Activated T-cell treated with anti-CD3 and anti-CD28 coated beads, Interleukin-2, amount 50 U/mL, for 1 hour (primary cell): Measurements from ENCODE around the gene PIAS1.
"Not testable (repeated sequence)": the region's sequence is repeated elsewhere in the genome, so short reads cannot be mapped to it uniquely, and the experiment has no call there.

ENCODE experiments used
- DNase-seq: peaks from one replicate; pipeline ENCODE4 v3.0.0-alpha.2; 2020

PIAS1 gene

DNA sequence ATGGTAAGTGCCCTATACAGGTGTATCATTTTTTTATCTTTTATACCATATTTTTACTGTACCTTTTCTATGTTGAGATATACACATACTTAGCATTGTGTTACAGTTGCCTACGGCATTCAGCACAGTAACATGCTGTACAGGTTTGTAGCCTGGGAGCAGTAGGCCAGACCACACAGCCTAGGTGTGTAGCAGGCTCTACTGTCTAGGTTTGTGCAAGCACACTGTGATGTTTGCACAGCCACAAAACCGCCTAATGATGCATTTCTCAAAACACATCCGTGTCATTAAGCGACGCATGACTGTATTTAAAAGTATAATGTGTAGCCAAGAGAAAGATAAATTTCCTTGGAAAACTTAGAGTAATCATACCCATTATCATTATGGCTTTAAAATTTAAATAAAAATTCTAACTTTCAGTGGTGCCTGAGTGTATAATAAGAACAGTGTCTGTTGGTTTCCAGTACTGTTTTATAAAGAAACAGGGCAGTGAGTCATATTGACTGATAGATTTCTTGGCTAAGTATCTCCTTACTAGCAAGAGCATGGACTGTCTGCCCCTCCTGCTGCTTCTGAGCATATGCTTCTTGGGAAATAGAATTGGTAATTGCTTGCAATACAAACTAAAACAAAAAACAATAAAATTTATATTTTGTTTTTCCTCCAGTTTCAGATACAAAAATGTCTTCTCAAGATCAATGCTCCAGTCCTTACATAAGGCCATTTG lies 132.7 kb downstream of the PIAS1 start:
- no peak for DNase-seq

DNA sequence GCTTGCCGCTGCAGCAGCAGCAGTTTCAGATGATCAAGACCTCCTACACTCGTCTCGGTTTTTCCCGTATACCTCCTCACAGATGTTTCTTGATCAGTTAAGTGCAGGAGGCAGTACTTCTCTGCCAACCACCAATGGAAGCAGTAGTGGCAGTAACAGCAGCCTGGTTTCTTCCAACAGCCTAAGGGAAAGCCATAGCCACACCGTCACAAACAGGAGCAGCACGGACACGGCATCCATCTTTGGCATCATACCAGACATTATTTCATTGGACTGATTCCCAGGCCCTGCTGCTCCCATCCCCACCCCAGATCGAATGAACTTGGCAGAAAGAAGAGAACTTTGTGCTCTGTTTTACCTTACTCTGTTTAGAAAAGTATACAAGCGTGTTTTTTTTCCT lies 133.4 kb downstream of the PIAS1 start:
- no peak for DNase-seq

DNA sequence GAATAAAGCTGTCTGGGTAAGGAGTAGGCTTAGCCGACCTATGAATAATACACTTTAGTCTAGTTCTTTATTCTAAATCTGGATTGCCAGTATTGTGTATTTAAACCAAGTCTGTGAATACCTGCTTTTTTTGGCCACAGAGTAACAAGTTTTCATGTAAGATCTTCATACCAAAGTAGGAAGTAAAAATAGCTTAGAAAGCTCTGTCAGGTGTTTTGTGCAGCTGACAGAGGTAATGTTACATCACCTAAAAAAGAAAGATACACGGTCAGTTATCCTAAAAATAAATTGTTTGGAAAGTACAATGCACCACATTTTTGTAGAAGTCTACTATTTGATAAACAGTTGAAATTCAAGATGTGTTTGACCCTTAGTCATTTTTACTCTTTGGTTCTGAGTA lies 134.5 kb downstream of the PIAS1 start:
- DNase-seq: no peak

DNA sequence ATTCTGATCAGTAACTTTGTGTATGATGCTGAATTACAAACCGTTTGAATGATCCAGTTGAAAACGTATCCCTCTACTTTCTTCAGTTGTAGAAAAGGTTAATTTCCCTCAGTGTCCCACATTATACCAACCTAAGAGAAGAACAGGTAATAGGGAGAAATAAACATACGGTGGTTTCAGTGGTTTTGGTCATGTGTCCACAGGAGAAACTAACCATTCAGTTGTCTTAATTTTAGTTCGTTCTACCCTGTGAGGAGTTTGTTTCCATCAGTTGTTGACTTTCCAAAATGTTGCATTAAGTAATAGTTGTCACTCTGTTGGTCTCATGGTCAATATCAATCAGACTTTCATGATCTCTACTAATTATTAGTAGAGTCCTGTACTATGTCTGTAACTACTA lies 135.9 kb downstream of the PIAS1 start:
- no peak for DNase-seq

DNA sequence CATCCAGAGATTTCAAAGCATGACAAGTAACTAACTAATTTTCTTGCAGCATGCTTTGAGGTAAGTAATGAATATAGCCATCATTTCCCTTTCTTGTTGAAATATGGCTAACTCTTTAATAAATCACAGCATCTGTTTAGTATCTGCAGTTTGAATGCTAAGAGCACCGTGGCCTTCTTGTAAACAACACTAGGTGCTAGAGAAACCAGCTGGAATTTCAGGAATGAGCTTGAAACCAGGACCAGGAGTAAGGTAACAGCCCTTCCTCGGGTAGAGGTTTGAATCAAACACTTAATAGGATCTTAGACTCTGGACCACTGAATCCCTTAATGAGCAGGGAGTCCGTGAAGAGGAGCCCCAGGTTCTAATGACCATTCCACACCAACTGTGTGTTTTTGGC lies 137.4 kb downstream of the PIAS1 start:
- no peak for DNase-seq

DNA sequence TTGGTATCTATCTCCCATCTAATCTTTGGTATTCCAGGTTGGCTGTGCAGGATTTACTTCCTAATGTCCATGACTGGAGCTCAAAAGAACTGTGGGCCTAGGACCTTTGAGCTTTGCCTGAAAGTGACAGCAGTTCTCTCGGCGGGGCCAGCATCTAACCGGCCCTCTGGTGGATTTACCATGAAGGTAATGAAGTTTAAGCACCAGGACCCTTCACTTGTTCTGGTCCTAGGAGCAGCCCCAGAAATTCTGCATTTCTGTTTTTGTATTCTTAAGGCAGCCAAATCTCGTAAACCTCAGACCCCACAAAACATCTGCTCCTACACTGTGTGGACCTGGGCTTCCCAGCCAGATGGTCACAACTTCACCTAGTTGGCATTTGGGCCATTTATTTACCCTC lies 138.0 kb downstream of the PIAS1 start:
- no peak for DNase-seq

DNA sequence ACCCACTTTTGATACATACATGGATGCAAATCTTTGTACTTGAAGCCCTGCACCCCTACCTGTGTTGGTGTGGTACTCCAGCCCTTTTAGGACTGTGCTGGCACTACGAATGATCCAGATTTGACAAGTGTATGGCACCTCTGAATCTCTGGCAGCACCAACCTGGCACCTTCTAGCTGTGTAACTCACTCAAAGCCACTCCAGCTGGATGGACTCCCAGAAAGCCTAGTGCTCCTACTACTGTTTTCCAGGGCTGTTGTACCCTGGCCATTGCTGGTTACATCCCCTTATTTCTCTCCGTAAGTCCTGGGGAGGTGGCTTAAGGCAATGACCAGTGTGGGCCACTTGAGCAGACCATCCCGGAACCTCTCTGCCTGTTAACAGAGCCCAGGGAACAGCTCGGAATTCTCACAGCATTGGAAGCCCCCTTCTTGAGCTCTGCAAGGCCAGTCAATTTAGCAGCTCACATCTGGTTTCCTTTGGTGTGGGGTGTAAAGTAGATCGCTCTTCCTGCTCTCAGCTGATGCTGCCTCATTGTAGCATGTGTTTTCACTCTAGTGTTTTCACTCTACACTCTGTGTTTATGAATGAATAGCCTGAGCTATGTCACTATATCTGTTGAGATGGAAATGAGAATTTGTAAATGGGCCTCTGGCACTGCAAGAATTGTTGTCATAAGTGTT lies 138.8 kb downstream of the PIAS1 start:
- no peak for DNase-seq

DNA sequence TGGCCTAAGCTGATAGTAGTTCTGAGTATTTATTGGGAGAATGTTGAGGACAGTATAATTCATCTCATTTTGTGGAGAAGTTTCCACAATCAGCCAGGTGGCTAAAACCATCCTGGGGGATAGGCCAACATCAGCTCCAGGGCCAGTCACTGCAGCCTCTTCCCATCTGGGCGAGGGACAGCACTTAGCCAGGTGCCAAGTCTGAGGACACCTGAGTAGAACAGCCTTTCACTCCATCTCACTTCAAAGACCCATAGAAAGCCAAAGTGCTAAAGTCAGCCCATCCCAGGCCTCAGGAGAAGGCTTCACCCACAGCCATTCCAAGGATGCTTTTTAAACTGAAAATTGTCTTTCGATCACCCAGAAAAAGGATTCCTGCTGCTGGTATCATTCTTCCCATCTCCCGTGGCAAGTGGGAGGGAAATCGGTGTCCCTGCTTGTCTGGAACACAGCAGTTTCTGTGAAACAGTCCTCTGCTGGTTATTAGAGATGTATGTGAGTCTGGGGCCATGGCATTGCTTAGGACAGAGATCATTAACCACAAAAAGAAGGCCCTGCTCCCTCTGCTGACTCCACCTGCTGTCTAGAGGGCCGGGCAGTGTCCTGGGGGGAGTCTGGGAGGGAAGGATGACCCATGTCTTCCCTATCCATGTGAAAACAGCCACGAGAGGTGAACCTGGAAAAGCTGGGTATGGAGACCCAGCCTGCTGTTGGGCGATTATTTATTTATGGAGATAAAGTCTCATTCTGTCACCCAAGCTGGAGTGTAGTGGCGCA lies 141.4 kb downstream of the PIAS1 start:
- DNase-seq: no peak

DNA sequence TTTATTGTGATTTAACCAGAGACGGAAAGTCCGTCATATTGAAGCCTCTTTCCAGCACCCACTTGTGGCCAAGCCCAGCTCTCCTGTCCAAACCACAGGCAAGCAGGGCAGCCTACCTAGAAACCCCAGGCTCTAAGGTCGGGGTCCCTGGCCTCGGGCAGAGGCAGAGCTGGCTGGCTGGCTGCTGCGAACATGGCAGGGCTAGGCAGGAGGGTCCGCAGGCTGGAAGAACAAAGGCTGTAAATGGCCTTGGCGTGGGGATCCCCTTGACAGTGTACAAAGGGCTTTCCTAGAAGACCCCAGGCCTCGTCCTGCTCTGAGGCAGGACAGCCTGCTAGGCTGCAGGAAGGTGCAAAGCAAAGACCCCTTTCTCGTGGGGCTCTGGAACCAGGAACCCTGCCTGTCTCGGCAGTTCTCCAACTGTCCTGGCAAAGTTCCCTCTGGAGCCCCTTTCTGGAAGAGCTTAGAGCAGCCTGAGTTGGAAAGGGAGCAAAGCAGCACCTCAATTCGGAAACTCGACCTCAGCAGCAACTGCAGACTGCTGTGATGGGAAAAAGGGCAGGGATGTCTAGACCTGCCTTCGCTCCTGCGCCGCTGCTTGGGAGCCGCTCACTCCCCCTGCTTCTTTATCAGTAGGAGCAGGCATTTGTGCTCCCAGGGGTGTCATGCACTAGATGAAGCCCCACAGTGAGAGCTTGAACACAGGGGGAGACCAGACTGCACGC lies 142.5 kb downstream of the PIAS1 start:
- DNase-seq: no peak

DNA sequence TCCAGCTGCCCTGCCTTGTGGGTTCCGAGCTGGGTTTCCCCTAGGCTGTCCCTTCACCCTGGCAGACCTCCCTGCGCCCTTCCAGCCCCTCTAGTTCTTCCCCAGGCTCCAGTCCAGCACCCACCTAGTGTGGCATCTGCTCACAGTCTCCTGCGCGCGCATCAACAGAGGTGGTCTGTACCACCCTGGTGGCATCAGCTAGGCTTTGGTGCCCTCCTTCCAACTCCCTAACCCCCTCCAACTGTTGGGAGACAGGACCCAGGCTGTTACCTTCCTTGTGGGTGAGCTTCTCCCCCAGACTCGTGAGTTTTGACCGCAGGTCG lies 143.0 kb downstream of the PIAS1 start:
- no peak for DNase-seq

DNA sequence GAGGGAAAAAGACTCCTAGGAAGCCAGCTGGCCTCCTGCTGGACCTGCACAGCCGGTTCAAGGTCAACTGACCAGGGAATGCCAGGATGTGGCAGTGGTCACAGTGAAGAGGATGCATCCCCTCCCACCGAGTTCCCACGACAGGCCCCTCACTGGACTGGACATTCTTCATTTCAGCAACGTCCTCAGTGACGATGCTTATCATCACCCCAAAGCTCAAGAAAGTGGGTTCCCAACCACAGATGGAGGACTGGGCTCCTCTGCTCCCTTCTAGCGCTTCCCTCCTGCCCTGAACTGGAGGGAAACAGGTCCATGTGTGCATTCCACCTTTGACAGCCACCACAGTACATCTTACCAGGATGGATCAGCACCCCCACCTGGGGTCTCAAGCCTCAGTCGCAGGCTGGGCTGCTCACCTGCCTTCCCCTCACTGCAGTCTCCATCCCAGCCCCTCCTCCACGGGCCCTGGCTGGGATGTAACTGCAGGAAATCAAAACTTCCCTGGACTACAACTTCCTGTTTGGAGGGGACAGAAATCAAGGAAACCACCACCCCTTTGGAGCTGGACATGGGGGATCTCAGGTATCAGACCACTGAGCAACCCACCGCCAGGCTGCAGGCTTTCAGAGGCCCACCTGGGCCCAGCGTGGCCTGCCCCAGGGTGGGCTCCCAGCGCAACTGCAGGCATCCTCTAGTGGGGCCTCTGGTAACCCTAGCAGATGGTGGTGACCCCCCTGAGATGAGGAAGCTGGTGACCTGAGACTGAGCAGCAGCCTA lies 143.7 kb downstream of the PIAS1 start:
- DNase-seq: no peak

DNA sequence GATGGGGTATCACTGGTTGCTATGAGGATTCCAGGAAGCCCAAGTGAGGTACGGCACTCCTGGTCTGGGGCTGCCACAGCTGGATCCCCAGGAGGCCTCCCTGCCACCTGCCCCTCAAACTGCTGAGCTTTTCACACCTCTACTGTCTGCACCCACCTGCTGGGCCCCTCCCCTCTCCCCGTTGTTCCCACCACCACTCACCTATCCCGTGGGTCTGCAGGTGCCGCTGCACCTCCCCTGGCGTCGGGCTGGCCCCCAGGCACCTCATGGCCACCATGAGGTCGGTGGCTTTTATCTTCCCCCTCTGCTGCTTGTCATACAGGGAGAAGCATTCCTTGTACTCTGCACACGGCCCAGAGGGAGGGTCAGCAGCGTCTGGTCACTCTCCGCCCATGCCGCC lies 145.2 kb downstream of the PIAS1 start:
- DNase-seq: no peak

DNA sequence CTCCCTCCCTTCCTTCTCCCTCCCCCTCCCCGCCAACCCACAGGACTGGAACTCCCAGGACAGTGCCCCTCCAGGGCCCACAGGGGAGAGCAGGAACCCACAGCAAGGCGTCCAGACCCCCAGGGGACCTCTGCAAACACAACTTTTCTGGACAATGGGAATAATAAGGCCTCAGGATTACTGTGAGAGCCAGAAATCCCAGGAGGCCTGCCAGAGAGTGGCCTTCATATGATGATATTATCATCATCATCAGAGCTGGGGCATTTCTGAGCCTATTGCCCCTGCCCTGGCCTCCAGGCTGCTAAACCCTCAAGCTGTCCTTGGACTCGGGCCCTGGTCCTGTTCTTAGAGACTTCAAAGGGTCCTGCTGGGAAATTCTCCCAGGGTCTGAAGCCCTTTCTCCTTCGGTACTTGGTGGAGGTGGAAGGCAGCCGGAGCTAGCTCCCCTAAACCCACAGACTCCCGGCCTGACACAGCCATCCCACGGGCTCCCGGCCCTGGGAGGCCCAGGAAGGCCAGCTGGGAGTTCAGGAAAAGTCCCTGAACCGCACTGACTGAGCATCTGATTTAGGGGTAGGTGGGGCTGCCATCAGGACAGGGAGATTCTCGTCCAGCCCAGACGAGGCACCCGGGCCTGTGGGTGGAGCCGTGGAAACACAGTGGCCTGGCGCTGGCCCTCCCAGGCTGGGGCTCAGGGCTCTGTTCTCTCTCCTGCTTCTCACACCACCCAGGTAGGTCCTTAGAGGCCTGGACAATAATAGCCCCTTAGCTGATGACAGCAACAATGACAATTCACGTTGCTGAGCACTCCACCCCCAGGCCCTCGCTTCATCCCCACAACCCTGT lies 146.1 kb downstream of the PIAS1 start:
- no peak for DNase-seq

DNA sequence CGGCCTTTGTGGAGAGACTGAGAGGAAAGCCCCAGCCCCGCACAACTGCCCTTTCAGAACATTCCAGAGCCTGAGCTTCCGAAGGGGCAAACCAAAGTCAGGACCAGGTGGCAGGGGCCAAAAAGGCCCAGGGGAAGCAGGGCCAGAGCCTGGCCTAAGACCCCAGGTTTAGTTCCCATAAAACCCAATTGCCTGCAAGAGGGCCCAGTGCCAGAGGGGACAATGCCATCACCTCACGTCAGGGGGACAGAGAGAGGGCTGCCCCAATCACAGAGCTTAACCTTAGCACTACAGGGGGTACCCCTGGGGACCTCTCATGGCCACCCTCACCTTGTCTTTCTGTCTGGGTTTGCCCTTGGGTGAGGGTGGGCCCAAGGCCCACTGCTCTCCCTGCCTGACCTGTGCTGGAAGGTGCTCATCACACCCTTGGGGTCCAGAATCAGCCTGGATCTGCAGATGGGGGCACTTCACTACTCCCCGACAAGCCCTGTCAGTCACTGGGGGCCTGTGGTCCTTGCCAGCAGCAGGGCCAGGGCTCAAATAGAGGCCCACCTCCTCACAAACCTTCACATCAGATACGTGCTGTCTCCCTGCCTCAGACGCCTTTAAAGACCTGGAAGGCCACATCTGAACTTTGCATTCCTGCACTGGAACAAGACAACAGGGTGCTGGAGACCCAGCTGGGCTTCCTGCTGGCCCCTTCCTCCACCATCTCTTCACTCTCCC lies 147.2 kb downstream of the PIAS1 start:
- no peak for DNase-seq

DNA sequence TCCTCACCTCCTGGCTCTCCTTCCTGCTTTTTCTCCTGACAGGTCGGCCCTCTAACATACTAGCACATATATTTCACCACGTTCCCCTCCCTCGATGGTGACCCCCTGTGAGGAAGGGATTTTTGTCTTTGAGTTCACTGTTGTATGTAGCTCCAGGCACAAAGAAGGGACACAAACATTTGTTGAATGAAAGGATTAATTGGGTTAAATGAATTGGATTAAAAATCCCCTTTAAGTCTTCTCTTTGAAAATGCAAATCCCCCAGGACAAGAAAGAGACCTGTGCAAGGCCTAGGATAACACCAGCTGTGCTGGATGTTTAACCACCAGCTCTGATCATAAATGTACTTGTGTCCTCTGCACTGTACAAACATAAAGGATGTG lies 147.8 kb downstream of the PIAS1 start:
- no peak for DNase-seq

DNA sequence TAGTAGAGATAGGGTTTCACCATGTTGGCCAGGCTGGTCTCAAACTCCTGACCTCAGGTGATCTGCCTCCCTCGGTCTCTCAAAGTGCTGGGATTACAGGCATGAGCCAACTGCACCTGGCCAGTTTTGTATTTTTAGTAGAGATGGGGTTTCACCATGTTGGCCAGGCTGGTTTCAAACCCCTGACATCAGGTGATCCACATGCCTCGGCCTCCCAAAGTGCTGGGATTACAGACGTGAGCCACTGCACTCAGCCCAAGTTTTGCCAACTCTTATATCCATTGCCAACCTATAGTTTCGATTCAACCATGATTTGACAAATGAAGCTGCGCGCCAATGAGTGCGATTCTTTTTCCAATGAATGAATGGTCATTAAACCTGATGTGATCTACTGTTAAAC lies 148.9 kb downstream of the PIAS1 start:
- DNase-seq: not testable (repeated sequence)

DNA sequence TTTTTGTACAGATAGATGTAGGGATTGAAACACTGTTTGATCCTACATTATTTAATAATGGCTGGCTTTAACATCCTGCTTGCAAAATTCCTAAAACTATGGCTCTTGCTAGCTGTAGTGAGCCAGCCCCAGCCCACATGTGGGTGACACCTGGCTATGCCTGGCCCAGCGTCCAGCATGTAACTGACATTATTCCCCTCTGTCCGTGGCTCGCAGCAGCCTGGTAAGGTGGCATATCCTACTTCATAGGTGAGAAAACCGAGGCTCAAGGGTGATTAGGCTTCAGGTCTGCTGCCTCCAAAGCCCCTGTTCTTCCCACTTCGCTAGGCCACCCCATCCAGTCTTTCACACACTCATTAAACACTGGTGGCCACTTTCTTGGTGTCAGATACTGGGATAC lies 149.4 kb downstream of the PIAS1 start:
- DNase-seq: no peak

DNA sequence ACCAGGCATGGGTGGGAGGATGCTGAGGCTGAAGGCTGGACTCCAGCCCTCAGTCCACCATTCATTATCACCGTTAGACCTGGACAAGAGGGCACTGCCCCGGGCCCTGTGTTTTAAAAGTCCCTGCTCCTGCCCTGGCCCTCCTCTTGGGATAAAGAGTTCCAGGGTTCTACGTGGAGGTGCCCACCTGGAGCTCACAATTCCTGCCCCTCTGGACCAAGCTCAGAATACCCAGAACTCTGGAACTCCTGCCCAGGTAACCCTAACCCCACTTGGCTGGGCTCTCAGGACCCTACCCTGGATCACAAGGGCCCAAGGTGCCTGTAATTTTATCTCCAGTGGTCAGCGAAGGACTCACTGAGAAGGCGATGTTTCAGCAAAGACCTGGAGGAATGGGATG lies 149.8 kb downstream of the PIAS1 start:
- DNase-seq: no peak

DNA sequence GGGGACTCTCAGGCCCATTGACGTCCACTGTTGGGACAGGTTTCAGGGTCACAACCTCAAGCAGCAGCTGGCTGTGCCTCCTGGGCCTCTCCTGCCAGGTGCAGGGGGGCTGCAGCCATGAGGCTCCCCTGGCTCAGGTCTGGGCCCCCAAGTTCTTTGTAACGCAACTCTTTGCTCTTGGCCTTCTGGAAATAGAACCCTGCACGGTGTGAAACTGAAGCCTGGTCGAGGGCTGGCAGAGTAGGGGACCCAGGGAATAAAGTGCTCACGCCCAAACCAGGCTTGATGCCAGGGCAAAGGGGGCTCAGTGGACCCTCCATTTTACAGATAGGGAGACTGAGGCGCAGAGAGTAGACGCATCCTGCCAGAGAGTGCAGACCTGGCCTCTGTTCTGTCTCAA lies 150.2 kb downstream of the PIAS1 start:
- DNase-seq: no peak

DNA sequence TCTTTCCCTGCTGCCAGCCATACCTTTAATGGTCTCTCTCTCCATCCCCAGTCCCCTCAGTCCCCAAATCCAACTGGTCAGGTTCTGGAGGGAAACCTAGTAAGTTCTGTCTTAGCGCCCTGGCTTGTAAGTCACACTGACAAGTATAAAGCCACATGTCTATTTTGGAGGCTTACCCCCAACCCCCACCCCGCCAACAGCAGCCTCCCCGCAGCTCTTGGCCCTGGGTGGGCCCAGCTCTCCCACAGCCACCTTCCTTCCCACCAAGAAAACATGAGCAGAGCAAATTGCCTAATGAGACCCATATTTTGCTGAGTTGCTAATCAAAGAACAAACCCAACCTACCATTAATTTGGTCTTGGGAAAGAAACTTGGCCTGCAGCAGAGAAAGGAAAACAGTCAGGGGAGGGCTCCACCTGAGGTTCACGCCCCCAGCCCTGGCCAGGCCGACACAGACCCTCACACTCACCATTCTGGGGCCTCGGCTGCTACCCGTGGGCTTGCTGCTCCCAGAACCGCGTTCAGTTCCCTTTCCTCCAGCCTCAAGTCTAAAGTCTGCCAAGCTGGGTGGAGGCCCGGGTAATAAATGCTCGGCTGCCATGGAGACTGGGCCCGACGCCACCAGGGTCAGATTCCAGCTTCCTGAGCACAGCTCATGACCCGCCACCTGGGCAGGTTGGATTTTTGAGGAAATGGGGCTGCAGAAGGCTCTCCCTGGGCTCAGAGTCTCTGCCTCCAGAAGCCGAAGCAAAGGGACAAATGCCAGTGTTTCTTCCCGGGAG lies 150.9 kb downstream of the PIAS1 start, which contains the start of gene CALML4:
CALML4 (minus strand) TSS at position 557 of the 782 bp plus-strand sequence; CDS start at position 472, 85 bp downstream.
- DNase-seq: no peak
